HG03280 (cell line): ENCODE results near the gene EPN2.
"Not testable (repeated sequence)": the region's sequence is repeated elsewhere in the genome, so short reads cannot be mapped to it uniquely, and the experiment has no call there.

Source experiments
- ATAC-seq: cut with Tn5 transposase; IDR thresholded peaks from one replicate; pipeline ENCODE4 v1.9.1; 2021; ENCODE audit warnings: mild to moderate bottlenecking, moderate library complexity; ENCODE audit not compliant: unreplicated experiment

EPN2 gene

DNA sequence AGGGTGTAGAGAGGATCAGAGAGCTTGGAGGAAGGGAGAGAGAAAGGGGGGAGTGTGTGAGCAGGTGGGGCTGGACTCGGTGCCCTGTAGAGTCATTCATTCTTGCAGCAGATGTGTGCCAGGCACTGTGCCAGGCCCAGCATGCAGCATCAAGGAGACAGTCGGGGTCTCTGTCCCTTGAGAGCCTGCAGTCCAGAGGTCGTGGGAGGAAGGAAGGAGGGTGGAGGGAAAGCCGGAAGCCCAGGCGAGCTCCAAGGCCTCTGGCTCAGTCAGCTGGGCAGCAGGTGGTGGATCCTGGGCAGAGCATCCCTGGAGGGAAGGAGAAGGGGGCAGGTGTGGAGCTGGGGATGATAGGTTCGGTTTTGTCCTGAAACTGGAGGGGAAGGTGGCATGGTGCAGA is 27.5 kb downstream of the EPN2 start:
- no peak for ATAC-seq

- no peak for ATAC-seq
These were observed 28.6 kb downstream of the EPN2 start for GRCh38 chr17:19265755-19266154.

DNA sequence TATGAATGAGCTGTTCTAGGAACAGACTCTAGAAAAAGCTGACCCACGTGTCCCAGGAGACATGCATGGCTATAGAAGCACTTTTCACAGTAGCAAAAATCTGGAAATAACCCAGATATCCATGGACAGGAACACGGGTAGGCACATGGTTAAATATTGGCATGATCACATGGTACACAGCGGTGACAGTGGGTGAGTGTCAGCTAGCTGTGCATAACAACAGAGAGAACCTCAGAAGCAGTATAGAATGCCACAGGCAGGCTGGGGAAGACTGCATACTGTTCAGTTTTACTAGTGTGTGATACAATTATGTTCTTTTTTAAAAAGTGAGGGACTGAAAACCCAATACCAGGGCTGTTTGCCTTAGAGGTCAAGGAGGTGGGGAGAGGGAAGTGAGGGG is 31.4 kb downstream of the EPN2 start:
- no peak for ATAC-seq

- no peak for ATAC-seq
These were observed 31.9 kb downstream of the EPN2 start for GRCh38 chr17:19269106-19269505.

- ATAC-seq, result no peak
These were observed 32.5 kb downstream of the EPN2 start for GRCh38 chr17:19269641-19270040.

- ATAC-seq, result no peak
These were observed 33.2 kb downstream of the EPN2 start for GRCh38 chr17:19270347-19270703.

DNA sequence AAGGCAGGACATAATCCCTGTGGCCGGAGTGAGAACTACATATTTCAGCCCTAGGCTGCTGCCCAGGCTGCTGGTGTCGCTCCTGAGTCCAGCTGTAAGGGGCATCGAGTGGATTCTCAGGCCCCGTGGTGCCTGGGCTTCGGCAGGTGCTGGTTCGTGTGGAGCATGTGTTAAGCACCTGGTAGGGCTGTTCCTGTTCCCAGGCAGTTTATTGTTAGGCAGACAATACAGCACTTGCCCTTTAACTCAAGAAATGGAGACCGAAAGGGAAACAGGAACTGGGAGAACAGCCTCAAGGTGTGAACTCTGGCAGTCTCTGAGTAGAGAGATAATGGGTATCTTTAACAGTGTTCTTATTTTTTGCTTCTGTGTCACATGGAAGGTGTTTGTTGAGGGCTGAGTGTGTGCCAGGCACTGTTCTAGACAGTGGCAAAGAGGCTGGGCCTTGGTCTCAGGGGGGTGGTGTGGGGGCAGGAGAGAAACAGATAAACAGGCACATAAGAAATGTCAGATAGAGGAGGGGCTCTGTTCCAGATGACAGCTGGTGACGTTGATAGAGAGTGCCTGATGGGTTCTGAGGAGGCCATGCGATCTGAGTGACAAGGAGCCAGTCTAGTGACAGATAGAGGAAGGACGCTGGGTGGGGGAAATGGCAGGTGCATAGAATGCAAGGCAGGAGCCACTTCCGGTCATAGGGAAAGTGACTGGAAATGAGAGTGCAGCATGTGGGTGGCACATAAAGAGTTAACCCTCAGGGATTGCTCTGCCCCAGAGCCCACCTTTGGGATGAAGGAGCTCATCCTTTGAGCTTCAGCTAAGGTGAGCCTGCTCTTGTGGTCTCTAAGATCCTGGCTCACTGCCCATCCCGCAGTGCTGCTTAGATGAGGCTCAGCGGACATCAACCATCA is 33.8 kb downstream of the EPN2 start:
- ATAC-seq, result peak; percentile 58

DNA sequence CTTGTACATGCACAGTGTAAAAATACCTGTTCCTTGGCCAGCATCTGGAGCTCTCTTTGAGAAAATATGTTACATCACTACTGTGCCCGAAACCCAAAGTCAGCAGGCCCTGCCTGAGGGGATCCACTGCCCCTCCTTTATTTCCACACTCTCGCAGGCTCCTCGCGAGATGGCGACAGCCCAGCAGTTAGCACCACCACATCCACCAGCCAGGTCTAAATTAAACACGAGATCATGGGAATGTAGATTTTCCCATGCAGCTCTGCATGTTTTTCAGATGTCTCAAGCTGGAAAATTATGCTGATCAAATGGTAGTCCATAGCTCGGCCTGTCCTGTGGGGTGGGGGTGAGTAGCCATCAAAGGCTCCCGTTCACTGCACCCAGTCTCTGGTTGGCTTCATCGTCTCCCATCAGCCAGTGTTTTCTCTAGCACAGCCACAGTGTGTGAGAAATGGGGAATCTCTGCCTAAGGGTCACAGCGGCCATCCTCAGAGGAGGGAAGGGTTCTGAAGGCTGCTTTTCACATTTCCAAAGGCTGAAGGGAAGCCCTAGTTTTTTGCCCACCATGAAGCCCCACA is 34.7 kb downstream of the EPN2 start:
- no peak for ATAC-seq

- ATAC-seq, result no peak
These were observed 36.6 kb downstream of the EPN2 start for GRCh38 chr17:19273731-19274130.

- no peak for ATAC-seq
These were observed 37.7 kb downstream of the EPN2 start for GRCh38 chr17:19274893-19275292.

DNA sequence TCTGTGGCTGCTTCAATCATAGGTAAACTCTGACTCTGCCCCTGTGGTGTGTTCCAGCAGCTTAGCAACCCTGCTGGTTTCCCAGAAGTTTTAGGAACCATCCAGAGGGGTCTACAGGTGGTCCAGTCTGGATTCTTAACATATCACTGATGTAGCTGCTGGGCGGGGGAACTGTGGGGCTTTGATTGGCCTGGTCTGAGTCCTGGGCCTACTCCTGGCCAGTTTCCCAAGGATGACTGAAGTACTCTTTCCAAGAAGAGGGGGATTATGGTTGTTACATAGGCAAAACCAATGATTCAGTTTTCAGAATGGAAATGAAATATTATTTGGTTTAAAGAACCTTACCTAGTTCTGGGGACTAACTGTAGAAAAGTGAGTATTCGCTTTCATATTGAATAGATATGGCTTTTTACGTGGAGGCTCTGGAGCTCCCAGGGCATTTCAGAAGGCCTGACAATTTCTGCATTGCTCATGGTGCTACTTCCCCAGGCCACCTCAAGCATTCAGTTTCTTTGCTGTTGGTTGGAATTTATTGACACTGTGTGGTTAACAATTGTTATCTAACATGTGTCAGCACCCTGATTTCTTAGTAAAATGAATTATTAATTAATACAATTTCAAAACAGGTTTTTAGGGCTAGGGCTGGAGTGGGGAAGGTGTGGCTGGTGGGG is 38.4 kb downstream of the EPN2 start:
- no peak for ATAC-seq

DNA sequence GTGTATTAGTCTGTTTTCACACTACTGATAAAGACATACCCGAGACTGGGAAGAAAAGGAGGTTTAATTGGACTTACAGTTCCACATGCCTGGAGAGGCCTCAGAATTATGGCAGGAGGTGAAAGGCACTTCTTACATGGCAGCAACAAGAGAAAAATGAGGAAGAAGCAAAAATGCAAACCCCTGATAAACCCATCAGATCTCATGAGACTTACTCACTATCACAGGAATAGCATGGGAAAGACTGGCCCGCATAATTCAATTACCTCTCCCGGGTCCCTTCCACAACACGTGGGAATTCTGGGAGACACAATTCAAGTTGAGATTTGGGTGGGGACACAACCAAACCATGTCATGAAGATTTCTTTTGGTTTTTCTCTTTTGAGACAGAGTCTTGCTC is 41.1 kb downstream of the EPN2 start:
- not testable (repeated sequence) for ATAC-seq

DNA sequence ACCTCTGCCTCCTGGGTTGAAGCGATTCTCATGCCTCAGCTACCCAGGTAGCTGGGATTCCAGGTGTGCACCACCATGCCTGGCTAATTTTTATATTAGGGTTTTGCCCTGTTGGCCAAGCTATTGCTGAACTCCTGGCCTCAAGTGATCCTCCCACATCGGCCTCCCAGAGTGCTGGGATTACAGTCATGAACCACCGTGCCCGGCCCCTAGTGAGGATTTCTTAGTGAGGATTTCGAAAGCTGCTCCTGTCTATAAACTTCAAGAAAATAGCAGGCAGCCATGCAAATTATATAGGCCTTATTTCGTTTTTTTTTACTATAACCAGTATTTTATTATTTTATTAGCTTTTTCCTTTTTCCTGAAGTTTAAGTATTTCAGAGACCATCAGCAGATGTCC is 41.6 kb downstream of the EPN2 start:
- ATAC-seq, result no peak

DNA sequence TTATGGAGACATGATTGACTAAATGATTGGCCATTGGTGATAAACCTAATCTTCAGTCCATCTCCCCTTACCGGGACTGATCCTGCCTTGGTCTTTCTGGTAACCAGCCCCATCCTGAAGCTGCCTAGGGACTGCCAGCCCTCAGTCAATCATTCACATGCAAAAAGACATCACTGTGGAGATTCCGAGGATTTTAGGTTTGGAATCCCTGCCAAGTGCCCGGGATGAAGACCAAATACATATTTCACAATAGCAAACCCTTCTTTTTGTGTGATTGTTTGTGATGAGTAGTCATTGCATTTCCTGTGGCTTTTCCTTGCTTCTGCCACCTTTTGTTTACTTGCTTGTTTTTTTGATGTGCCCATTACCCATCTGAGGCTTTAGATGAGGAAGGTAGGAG is 44.0 kb downstream of the EPN2 start:
- ATAC-seq, result no peak

DNA sequence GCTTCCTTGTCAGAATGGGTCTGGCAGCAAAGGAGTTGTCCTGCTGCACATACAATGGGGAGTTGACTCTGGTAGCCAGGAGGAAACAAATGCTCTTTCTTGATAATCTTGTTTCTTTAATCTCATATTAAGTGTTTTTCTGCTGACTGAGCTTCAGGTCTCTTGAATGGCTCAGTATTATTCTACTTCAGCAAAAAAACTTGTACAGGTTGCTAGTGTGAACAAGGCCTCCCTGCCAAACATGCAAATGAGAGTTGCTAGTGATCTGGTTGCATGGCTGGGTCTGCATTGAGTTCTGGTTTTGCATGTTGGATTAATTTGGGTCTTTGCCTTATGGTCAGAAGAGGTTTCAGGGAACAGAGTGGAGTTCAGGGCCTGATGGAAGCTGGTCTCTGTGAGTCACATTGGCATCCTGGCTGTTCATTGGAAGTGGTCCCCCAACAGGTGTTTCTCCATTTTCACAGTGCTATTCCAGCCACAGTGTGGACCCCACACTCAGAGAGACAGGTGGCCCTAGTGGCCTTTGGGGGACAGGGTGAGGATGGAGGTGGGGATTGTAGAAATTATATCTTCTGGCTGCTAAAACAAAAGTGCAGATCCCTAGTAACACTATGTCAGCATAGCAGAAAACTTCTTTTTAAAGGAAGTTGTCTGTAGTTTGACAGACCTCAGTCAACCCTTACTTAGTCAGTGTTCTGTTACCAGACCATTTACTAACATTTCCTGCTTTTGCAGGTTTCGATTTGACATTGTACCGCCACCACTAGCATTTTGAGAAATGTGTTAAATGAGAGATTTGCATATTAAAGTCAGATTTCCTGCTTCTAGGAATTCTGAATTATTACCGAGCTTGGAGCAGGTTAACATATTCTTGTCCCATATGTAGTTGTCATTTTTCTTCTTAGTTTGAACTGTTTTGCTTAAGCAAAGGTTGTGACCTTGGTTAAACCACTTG is 47.1 kb downstream of the EPN2 start:
- ATAC-seq, result no peak

GRCh38 chr17:19285213-19285900 is 48.2 kb downstream of the EPN2 start:
- ATAC-seq, result no peak

- no peak for ATAC-seq
These were observed 49.7 kb downstream of the EPN2 start for GRCh38 chr17:19286751-19287341.

DNA sequence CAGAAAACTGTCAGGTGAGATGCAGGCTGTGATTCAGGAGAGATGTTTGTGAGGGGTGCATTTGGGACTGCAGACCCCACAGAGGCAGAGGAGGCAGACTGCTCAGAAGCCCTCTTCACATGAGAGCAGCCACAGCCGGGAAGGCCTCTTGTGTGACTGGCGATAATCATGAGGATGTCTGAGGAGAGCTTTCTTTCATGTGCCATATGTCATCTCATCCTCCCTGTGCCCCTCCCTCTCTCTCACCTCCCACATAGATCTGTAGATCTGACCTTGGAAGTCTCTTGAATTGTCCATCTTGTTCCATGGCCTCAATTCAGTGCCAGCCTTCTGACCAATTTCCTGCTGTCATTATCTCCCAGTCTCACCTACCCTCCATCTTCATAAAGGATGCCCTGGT is 50.5 kb downstream of the EPN2 start:
- ATAC-seq, result no peak

DNA sequence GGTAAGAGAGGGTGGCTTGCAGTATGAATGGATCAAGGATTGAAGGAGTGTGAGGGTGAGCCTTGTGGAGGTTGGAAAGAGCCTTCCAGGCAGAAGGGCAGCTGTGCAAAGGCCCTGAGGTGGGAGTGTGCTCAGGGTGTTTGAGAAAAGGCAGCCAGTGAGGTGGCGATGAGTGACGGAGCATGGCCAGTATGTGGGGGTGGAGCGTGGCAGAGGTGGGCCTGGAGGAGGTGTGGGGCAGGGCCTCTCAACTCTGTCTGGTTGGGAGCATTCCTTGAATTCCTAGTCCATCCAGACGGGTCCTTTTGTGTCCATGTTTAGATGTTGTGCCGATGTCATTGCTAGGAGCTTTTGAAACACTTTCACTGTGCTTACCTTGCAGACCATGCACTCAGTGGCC is 51.3 kb downstream of the EPN2 start:
- ATAC-seq, result no peak
